Measurements from ENCODE around the gene THBS4. TPM values are rescaled to one million over a fixed set of nuclear protein-coding genes. Genes with fewer than 3 reads are reported as not detected.
A peak's percentile ranks its signal among the peaks of the same experiment; 100 is the strongest.

Gene THBS4
- total RNA-seq, 4 donors from 2014 or later, result 8.3 to 78.7 (median 12.5) TPM

- ATAC-seq (ENCODE audit: low FRiP score), result no peak
- no peak for TF ChIP-seq CTCF (IDR thresholded peaks at IDR 0.05)
- DNase-seq (ENCODE audit: low spot score), result no peak
These were observed 33.1 kb downstream of the THBS4 start for GRCh38 chr5:80068246-80068636.

- no peak for TF ChIP-seq CTCF (IDR thresholded peaks at IDR 0.05)
- DNase-seq (ENCODE audit: low spot score) (no peak), ATAC-seq (ENCODE audit: low FRiP score) (no peak)
These were observed 33.6 kb downstream of the THBS4 start for GRCh38 chr5:80068775-80069174.

- ATAC-seq (ENCODE audit: low FRiP score), result peak; percentile 32
- no peak for TF ChIP-seq CTCF (IDR thresholded peaks at IDR 0.05)
- DNase-seq (ENCODE audit: low spot score), result no peak
These were observed 34.2 kb downstream of the THBS4 start for GRCh38 chr5:80069251-80069800.

- DNase-seq (ENCODE audit: low spot score) (no peak), ATAC-seq (ENCODE audit: low FRiP score) (peak; percentile 54)
- TF ChIP-seq CTCF (IDR thresholded peaks at IDR 0.05), result no peak
These were observed 34.8 kb downstream of the THBS4 start for GRCh38 chr5:80069918-80070318.

- no peak for DNase-seq (ENCODE audit: low spot score)
- ATAC-seq (ENCODE audit: low FRiP score), result no peak
- no peak for TF ChIP-seq CTCF (IDR thresholded peaks at IDR 0.05)
These were observed 35.3 kb downstream of the THBS4 start for GRCh38 chr5:80070338-80071056.

GRCh38 chr5:80071510-80072021 is 36.4 kb downstream of the THBS4 start:
- no peak for ATAC-seq (ENCODE audit: low FRiP score)
- no peak for TF ChIP-seq CTCF (IDR thresholded peaks at IDR 0.05)
- DNase-seq (ENCODE audit: low spot score), result no peak

Measured in omental fat pad (tissue), 4 donors.